Fibroblast of lung (primary cell): Measurements from ENCODE around the gene TRIM67.

Experiments
- CTCF ChIP-seq, 2 donors: IDR thresholded peaks in 1 of 2; conservative IDR thresholded peaks in 1 of 2; 1 replicate in 1 of 2; 2 replicates in 1 of 2; pipeline ENCODE4 v1.5.1; 2011 to 2012; ENCODE audit warnings: low read length in 2 of 2, control low read depth in 1 of 2, inconsistent platforms in 1 of 2, low read depth in 1 of 2, mild to moderate bottlenecking in 1 of 2
- EZH2 ChIP-seq: IDR thresholded peaks from 2 replicates; pipeline ENCODE4 v1.5.1; 2012; ENCODE audit warnings: low read length, control low read depth, mild to moderate bottlenecking; ENCODE audit errors: missing control alignments

- TF ChIP-seq CTCF (conservative IDR thresholded peaks at IDR 0.05 in 1 of 2, IDR thresholded peaks at IDR 0.05 in 1 of 2; ENCODE audit: low read depth in 1 of 2, low read length in 2 of 2) (no peak), EZH2 (no peak)
These were observed 43.0 kb upstream of the TRIM67 start for GRCh38 chr1:231118704-231119453.
